ENCODE data around the gene TMEM259.

DNA sequence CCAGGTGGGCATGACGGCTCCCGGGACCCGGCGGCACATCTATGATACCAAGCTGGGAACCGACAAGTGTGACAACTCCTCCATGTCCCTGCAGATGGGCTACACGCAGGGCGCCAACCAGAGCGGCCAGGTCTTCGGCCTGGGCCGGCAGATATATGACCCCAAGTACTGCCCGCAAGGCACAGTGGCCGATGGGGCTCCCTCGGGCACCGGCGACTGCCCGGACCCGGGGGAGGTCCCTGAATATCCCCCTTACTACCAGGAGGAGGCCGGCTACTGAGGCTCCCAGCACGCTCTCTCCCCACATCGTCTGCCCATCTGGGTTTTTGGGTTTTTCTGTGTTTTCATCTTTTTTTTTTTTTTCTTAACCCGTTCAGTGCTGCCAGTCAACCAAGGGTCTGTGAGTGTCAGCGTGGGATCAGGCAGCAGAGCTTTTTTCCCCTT is 16.7 kb upstream of the TMEM259 start:
- TF ChIP-seq, protein P1, sequence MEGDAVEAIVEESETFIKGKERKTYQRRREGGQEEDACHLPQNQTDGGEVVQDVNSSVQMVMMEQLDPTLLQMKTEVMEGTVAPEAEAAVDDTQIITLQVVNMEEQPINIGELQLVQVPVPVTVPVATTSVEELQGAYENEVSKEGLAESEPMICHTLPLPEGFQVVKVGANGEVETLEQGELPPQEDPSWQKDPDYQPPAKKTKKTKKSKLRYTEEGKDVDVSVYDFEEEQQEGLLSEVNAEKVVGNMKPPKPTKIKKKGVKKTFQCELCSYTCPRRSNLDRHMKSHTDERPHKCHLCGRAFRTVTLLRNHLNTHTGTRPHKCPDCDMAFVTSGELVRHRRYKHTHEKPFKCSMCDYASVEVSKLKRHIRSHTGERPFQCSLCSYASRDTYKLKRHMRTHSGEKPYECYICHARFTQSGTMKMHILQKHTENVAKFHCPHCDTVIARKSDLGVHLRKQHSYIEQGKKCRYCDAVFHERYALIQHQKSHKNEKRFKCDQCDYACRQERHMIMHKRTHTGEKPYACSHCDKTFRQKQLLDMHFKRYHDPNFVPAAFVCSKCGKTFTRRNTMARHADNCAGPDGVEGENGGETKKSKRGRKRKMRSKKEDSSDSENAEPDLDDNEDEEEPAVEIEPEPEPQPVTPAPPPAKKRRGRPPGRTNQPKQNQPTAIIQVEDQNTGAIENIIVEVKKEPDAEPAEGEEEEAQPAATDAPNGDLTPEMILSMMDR (IDR thresholded peaks at IDR 0.05): no peak
- TF ChIP-seq EZH2 (IDR thresholded peaks at IDR 0.05; ENCODE audit: borderline replicate concordance, insufficient read depth, low read depth, low read length, poor library complexity, severe bottlenecking): no peak
